ENCODE results near the gene TMOD3.

DNA sequence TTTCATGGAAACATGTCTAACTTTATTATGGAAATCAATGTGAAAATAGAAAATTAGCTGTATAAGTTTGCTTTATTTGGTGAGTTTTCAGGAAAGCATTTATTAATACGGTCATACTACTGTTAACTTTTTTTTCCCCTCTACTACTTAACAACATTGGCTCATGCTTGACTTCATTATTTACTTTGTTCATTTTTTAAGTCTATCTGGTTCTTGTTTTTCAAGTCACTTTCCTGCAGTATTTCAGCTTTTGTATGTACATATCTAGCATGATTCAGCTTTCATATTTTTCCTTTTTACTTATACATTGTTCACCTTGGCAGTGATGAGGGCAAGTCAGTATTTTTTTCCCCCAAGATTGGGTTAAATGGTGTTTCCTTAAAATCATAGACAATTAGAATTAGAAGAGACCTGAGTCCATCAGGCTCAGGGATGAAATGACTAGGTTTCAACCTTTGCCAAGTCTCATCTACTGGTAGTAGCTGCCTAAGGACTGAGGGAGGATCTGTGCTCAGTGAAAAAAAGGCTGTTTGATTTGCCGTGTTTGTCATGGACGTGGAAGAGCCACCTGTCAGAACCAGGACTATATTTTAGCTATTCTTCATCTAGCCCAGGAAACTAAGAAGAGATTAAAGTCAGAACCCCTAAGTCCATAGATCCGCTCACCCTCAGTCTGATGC, 15.4 kb downstream of the TMOD3 start:
- TF ChIP-seq, protein P1, sequence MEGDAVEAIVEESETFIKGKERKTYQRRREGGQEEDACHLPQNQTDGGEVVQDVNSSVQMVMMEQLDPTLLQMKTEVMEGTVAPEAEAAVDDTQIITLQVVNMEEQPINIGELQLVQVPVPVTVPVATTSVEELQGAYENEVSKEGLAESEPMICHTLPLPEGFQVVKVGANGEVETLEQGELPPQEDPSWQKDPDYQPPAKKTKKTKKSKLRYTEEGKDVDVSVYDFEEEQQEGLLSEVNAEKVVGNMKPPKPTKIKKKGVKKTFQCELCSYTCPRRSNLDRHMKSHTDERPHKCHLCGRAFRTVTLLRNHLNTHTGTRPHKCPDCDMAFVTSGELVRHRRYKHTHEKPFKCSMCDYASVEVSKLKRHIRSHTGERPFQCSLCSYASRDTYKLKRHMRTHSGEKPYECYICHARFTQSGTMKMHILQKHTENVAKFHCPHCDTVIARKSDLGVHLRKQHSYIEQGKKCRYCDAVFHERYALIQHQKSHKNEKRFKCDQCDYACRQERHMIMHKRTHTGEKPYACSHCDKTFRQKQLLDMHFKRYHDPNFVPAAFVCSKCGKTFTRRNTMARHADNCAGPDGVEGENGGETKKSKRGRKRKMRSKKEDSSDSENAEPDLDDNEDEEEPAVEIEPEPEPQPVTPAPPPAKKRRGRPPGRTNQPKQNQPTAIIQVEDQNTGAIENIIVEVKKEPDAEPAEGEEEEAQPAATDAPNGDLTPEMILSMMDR (conservative IDR thresholded peaks at IDR 0.05; ENCODE audit: low read depth, low read length), result no peak
- TF ChIP-seq RFX5 (IDR thresholded peaks at IDR 0.05; ENCODE audit: low read depth, low read length) (no peak), BHLHE40 (IDR thresholded peaks at IDR 0.05; ENCODE audit: low read depth, low read length) (no peak), POLR2A (IDR thresholded peaks at IDR 0.05; ENCODE audit: low read depth, low read length) (no peak), RAD21 (IDR thresholded peaks at IDR 0.05; ENCODE audit: low read length) (no peak), CEBPB (IDR thresholded peaks at IDR 0.05; ENCODE audit: low read depth, low read length) (no peak), MXI1 (IDR thresholded peaks at IDR 0.05; ENCODE audit: borderline replicate concordance, low read depth, low read length) (no peak), MAFK (IDR thresholded peaks at IDR 0.05; ENCODE audit: low read depth, low read length) (no peak), CHD1 (IDR thresholded peaks at IDR 0.05; ENCODE audit: low read depth, low read length) (no peak), SMC3 (IDR thresholded peaks at IDR 0.05; ENCODE audit: low read depth, low read length) (no peak), NFE2L2 (IDR thresholded peaks at IDR 0.05; ENCODE audit: low read depth, low read length) (no peak), MAZ (IDR thresholded peaks at IDR 0.05; ENCODE audit: borderline replicate concordance, low read depth, low read length) (no peak)
- TF ChIP-seq, protein P2, sequence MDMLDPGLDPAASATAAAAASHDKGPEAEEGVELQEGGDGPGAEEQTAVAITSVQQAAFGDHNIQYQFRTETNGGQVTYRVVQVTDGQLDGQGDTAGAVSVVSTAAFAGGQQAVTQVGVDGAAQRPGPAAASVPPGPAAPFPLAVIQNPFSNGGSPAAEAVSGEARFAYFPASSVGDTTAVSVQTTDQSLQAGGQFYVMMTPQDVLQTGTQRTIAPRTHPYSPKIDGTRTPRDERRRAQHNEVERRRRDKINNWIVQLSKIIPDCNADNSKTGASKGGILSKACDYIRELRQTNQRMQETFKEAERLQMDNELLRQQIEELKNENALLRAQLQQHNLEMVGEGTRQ (IDR thresholded peaks at IDR 0.05; ENCODE audit: low read depth, low read length), result no peak

Data from IMR-90 (cell line).